Measurements from ENCODE around the gene KRTAP5-9. TPM values are rescaled to one million over a fixed set of nuclear protein-coding genes. Genes with fewer than 3 reads are reported as not detected.
A peak's percentile ranks its signal among the peaks of the same experiment; 100 is the strongest.

KRTAP5-9 gene
- total RNA-seq, 2 experiments from 2014 or later, result not detected

- Mint-ChIP-seq H3K27me3 (ENCODE audit: low read depth) (peaks cover 14% of the 10 kb centered on the region), H3K9me3 (ENCODE audit: insufficient read depth) (no peaks in the 10 kb centered on the region), H3K36me3 (ENCODE audit: low read depth) (no peaks in the 10 kb centered on the region), H3K4me1 (ENCODE audit: low read depth) (peaks cover 3% of the 10 kb centered on the region), H3K4me3 (no peak overlapping the region), H3K27ac (no peak overlapping the region)
- DNase-seq (no peak), ATAC-seq (no peak)
- CTCF ChIA-PET, result no interaction called here
- POLR2A ChIA-PET, result no interaction called here
These were observed 514 bp downstream of the KRTAP5-9 start for GRCh38 chr11:71548716-71549151.

DNA sequence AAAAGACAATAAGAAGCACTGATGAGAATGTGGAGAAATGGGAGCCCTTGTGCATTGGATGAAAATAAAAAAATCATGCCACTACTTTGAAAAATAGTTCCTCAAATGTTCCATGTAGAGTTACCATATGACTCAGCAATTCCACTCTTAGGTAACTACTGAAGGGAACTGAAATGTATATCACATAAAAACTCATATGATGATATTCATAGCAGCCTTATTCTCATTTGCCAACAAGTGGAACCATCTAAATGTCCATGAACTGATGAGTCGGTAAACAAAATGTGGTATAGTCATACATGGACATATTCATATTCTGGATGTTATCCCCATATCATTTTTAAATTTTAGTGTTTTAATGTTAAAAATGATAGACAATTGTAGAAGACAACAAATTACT lies 3.5 kb downstream of the KRTAP5-9 start:
- CTCF ChIA-PET, result no interaction called here
- no peak overlapping the region for H3K27ac Mint-ChIP-seq
- DNase-seq (no peak), ATAC-seq (no peak)
- H3K9me3 Mint-ChIP-seq (ENCODE audit: insufficient read depth), result no peaks in the 10 kb centered on the region
- no peaks in the 10 kb centered on the region for H3K4me1 Mint-ChIP-seq (ENCODE audit: low read depth)
- H3K4me3 Mint-ChIP-seq, result no peak overlapping the region
- H3K27me3 Mint-ChIP-seq (ENCODE audit: low read depth), result peaks cover 14% of the 10 kb centered on the region
- H3K36me3 Mint-ChIP-seq (ENCODE audit: low read depth), result no peaks in the 10 kb centered on the region
- POLR2A ChIA-PET, result no interaction called here

GRCh38 chr11:71554996-71555395 lies 6.8 kb downstream of the KRTAP5-9 start:
- Mint-ChIP-seq H3K27me3 (ENCODE audit: low read depth) (peaks cover 17% of the 10 kb centered on the region), H3K27ac (no peak overlapping the region), H3K4me1 (ENCODE audit: low read depth) (no peaks in the 10 kb centered on the region), H3K4me3 (no peak overlapping the region), H3K9me3 (ENCODE audit: insufficient read depth) (no peaks in the 10 kb centered on the region), H3K36me3 (ENCODE audit: low read depth) (no peaks in the 10 kb centered on the region)
- DNase-seq, result no peak
- ATAC-seq, result no peak
- CTCF ChIA-PET, result no interaction called here
- POLR2A ChIA-PET, result no interaction called here

GRCh38 chr11:71555508-71555907 lies 7.3 kb downstream of the KRTAP5-9 start:
- POLR2A ChIA-PET, result no interaction called here
- H3K27me3 Mint-ChIP-seq (ENCODE audit: low read depth), result peaks cover 15% of the 10 kb centered on the region
- H3K36me3 Mint-ChIP-seq (ENCODE audit: low read depth), result no peaks in the 10 kb centered on the region
- CTCF ChIA-PET, result no interaction called here
- no peaks in the 10 kb centered on the region for H3K9me3 Mint-ChIP-seq (ENCODE audit: insufficient read depth)
- no peak for ATAC-seq
- no peak overlapping the region for H3K4me3 Mint-ChIP-seq
- DNase-seq, result no peak
- no peaks in the 10 kb centered on the region for H3K4me1 Mint-ChIP-seq (ENCODE audit: low read depth)
- H3K27ac Mint-ChIP-seq, result no peak overlapping the region

DNA sequence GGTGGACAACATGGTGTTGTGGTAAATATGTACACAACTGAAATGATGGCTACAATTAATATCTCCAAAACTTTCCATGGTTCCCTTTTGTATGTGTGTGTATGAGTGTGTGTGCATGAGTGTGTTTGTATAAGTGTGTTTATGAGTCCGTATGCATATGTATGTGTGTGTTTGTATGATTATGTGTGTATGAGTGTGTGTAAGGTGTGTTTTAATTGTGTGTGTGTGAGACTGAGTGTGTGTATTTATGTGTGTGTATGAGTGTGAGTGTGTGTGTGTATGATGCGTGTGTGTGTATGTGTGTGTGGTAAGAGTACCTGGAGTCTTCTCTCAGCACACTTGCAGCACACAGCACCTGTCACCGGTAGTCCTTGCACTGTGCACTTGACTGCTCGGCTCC lies 7.8 kb downstream of the KRTAP5-9 start:
- POLR2A ChIA-PET, result no interaction called here
- no peak for ATAC-seq

GRCh38 chr11:71557257-71557656 lies 9.0 kb downstream of the KRTAP5-9 start:
- Mint-ChIP-seq H3K27me3 (ENCODE audit: low read depth) (peaks cover 21% of the 10 kb centered on the region), H3K4me3 (no peak overlapping the region), H3K9me3 (ENCODE audit: insufficient read depth) (no peaks in the 10 kb centered on the region), H3K36me3 (ENCODE audit: low read depth) (no peaks in the 10 kb centered on the region), H3K27ac (no peak overlapping the region), H3K4me1 (ENCODE audit: low read depth) (no peaks in the 10 kb centered on the region)
- ATAC-seq, result no peak
- no peak for DNase-seq
- POLR2A ChIA-PET, result no interaction called here
- CTCF ChIA-PET, result no interaction called here

More for the DNA sequence above, 7.8 kb downstream of the KRTAP5-9 start:
- H3K9me3 Mint-ChIP-seq (ENCODE audit: insufficient read depth), result no peaks in the 10 kb centered on the region
- no peak overlapping the region for H3K27ac Mint-ChIP-seq
- no peak for DNase-seq
- H3K36me3 Mint-ChIP-seq (ENCODE audit: low read depth), result no peaks in the 10 kb centered on the region
- H3K4me3 Mint-ChIP-seq, result no peak overlapping the region
- no peaks in the 10 kb centered on the region for H3K4me1 Mint-ChIP-seq (ENCODE audit: low read depth)
- peaks cover 14% of the 10 kb centered on the region for H3K27me3 Mint-ChIP-seq (ENCODE audit: low read depth)
- CTCF ChIA-PET, result no interaction called here

DNA sequence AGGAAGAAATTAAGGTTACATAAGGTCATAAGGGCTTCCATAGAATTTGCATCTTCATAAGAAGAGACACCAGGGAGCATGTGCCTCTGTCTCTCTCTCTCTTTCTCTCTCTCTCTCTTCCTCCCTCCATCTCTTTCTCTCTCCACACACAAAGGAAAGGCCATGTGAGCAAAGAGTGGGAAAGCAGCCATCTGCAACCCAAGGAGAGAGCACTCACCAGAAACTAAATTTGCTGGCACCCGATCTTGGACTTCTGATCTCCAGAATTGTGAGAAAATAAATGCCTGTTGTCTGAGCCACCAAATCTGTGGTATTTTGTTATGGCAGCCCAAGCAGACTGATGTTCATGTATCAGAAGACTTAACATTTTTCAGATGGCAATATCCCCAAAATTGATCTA lies 10.8 kb downstream of the KRTAP5-9 start:
- Mint-ChIP-seq H3K36me3 (ENCODE audit: low read depth) (no peaks in the 10 kb centered on the region), H3K4me1 (ENCODE audit: low read depth) (no peaks in the 10 kb centered on the region), H3K27ac (no peak overlapping the region), H3K9me3 (ENCODE audit: insufficient read depth) (no peaks in the 10 kb centered on the region), H3K27me3 (ENCODE audit: low read depth) (peaks cover 31% of the 10 kb centered on the region), H3K4me3 (no peak overlapping the region)
- CTCF ChIA-PET, result interaction anchor here (0.6 kb wide), 1 partner anchor 1109 kb away, joined by 3 read pairs; no protein-coding TSS in a partner anchor
- POLR2A ChIA-PET, result no interaction called here
- ATAC-seq (no peak), DNase-seq (no peak)

DNA sequence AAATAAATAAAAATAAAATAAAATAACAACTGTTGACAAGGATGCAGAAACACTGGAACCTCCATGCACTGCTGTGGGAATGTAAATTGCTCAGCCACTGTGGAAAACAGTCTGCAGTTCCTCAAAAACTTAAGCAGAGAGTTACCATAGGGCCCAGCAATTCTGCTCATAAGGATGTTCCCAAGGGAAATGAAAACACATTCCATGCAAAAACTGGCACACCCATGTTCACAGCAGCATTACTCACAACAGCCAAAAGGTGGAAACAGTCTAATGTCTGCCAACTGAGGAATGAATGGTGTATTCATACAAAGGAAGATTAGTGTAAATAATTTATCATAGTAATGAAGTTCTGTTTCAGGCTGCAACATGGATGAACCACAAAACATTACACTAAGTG lies 13.9 kb downstream of the KRTAP5-9 start:
- no peak for ATAC-seq
- Mint-ChIP-seq H3K4me1 (ENCODE audit: low read depth) (no peaks in the 10 kb centered on the region), H3K4me3 (no peak overlapping the region), H3K27ac (no peak overlapping the region), H3K36me3 (ENCODE audit: low read depth) (no peaks in the 10 kb centered on the region), H3K27me3 (ENCODE audit: low read depth) (peaks cover 36% of the 10 kb centered on the region), H3K9me3 (ENCODE audit: insufficient read depth) (no peaks in the 10 kb centered on the region)
- no peak for DNase-seq
- POLR2A ChIA-PET, result no interaction called here
- CTCF ChIA-PET, result no interaction called here

DNA sequence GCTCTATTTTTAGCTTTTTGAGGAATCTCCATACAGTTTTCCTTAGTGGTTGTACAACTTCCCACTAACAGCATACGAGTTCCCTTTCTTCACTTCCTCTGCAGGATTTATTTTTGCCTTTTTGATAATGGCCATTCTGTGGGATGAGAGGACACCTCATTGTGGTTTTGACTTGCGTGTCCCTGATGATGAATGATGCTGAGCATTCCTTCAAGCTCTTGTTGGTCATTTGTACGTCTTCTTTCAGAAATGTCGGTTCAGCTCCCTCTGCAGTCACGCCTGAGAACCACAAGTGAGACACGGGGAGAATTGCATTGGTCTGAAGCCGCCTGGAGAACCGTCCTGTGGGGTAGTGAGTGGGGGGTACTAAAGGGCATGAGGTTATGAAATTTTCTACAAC lies 15.2 kb downstream of the KRTAP5-9 start:
- no peaks in the 10 kb centered on the region for H3K4me1 Mint-ChIP-seq (ENCODE audit: low read depth)
- no peaks in the 10 kb centered on the region for H3K9me3 Mint-ChIP-seq (ENCODE audit: insufficient read depth)
- ATAC-seq, result no peak
- H3K27ac Mint-ChIP-seq, result no peak overlapping the region
- POLR2A ChIA-PET, result no interaction called here
- peak; percentile 33 for DNase-seq
- H3K4me3 Mint-ChIP-seq, result no peak overlapping the region
- CTCF ChIA-PET, result no interaction called here
- no peaks in the 10 kb centered on the region for H3K36me3 Mint-ChIP-seq (ENCODE audit: low read depth)
- peaks cover 28% of the 10 kb centered on the region for H3K27me3 Mint-ChIP-seq (ENCODE audit: low read depth)

DNA sequence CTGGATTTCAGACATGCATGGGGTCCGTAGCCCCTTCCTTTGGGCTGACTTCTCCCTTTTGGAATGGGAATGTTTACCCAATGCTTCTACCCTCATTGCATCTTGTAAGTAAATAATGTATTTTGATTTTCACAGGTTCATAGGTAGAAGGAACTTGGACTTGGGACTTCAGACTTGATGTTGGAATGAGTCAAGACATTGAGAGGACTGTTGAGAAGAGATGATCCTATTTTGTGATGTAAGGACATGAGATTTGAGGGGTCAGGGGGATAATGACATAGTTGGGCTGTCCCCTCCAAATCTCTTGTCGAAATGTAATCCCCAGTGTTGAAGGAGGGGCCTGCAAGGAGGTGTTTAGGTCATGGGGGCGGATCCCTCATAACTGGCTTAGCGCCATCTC lies 16.2 kb downstream of the KRTAP5-9 start:
- DNase-seq, result no peak
- ATAC-seq, result no peak
- ChIA-PET POLR2A (no interaction called here), CTCF (no interaction called here)
- Mint-ChIP-seq H3K36me3 (ENCODE audit: low read depth) (no peaks in the 10 kb centered on the region), H3K27ac (no peak overlapping the region), H3K9me3 (ENCODE audit: insufficient read depth) (no peaks in the 10 kb centered on the region), H3K27me3 (ENCODE audit: low read depth) (peaks cover 28% of the 10 kb centered on the region), H3K4me1 (ENCODE audit: low read depth) (no peaks in the 10 kb centered on the region), H3K4me3 (no peak overlapping the region)

GRCh38 chr11:71565263-71565662 lies 17.0 kb downstream of the KRTAP5-9 start, which contains the start of gene KRTAP5-10:
KRTAP5-10 (plus strand) TSS chr11:71565563; CDS start chr11:71565588, 25 bp downstream.
- no peak for DNase-seq
- Mint-ChIP-seq H3K9me3 (ENCODE audit: insufficient read depth) (no peaks in the 10 kb centered on the region), H3K36me3 (ENCODE audit: low read depth) (no peaks in the 10 kb centered on the region), H3K27ac (no peak within 1 kb of the TSS), H3K4me3 (no peak within 1 kb of the TSS), H3K4me1 (ENCODE audit: low read depth) (no peaks in the 10 kb centered on the region), H3K27me3 (ENCODE audit: low read depth) (peaks cover 28% of the 10 kb centered on the region)
- POLR2A ChIA-PET, result no interaction called here
- CTCF ChIA-PET, result no interaction called here
- no peak for ATAC-seq

GRCh38 chr11:71566081-71566620 lies 17.9 kb downstream of the KRTAP5-9 start:
- Mint-ChIP-seq H3K36me3 (ENCODE audit: low read depth) (no peaks in the 10 kb centered on the region), H3K4me3 (no peak overlapping the region), H3K27me3 (ENCODE audit: low read depth) (peaks cover 21% of the 10 kb centered on the region), H3K4me1 (ENCODE audit: low read depth) (no peaks in the 10 kb centered on the region), H3K9me3 (ENCODE audit: insufficient read depth) (no peaks in the 10 kb centered on the region), H3K27ac (no peak overlapping the region)
- CTCF ChIA-PET, result no interaction called here
- DNase-seq (no peak), ATAC-seq (no peak)
- POLR2A ChIA-PET, result no interaction called here

Measured in activated CD8-positive, alpha-beta T cell treated with anti-CD3 and anti-CD28 coated beads, Interleukin-2, amount 10 ng/mL, durations not matched to agents 7 days and 5 days (primary cell).